Gastroesophageal sphincter (tissue), 4 donors: Measurements from ENCODE around the gene ATXN2. TPM values are rescaled to one million over a fixed set of nuclear protein-coding genes. Genes with fewer than 3 reads are reported as not detected.

Experiments
- ATAC-seq: fragments of 150-250 bp; one replicate; pipeline ENCODE4 v1.9.1; 2016; ENCODE audit warnings: mild to moderate bottlenecking, moderate library complexity
- H3K27ac ChIP-seq, 4 donors: fragments of 200-600 bp; sonication (generic) in 3 of 4; 1 replicate in 3 of 4; 2 replicates in 1 of 4; pipeline ENCODE4 v1.5.1; 2016 to 2019
- H3K27me3 ChIP-seq: fragments of 200-600 bp; sonication (generic); one replicate; pipeline ENCODE4 v1.5.1; 2019
- H3K36me3 ChIP-seq, 2 donors: fragments of 200-600 bp; sonication (generic); one replicate each; pipeline ENCODE4 v1.5.1; 2019; ENCODE audit warnings: control low read depth in 1 of 2
- H3K4me1 ChIP-seq, 3 donors: fragments of 200-600 bp; sonication (generic); 1 replicate in 2 of 3; 2 replicates in 1 of 3; pipeline ENCODE4 v1.5.1; 2016 to 2019; ENCODE audit warnings: control low read depth in 2 of 3
- H3K4me3 ChIP-seq, 2 donors: fragments of 200-600 bp; sonication (generic); one replicate each; pipeline ENCODE4 v1.5.1; 2019; ENCODE audit warnings: mild to moderate bottlenecking in 1 of 2, moderate library complexity in 1 of 2
- H3K9me3 ChIP-seq, 3 donors: fragments of 200-600 bp; sonication (generic); one replicate each; pipeline ENCODE4 v1.5.1; 2017 to 2019; ENCODE audit warnings: control low read depth in 2 of 3
- CTCF ChIP-seq, 4 experiments: fragments of 200-600 bp in 2 of 4; fragments of 450-650 bp in 2 of 4; sonication (generic) in 1 of 4; IDR thresholded peaks; one replicate each; pipeline ENCODE4 v1.5.1; 2017 to 2019; ENCODE audit warnings: antibody characterized with exemption in 4 of 4, mild to moderate bottlenecking in 2 of 4, moderate library complexity in 2 of 4
- EP300 ChIP-seq: sonication (generic); formaldehyde crosslinking; IDR thresholded peaks from one replicate; pipeline ENCODE4 v1.6.1; 2017; ENCODE audit warnings: antibody characterized with exemption, mild to moderate bottlenecking
- POLR2A ChIP-seq, 2 donors: fragments of 450-650 bp; IDR thresholded peaks; one replicate each; pipeline ENCODE4 v1.6.1; 2017; ENCODE audit warnings: antibody characterized with exemption in 2 of 2, mild to moderate bottlenecking in 2 of 2, moderate library complexity in 1 of 2
- POLR2AphosphoS5 ChIP-seq: sonication (generic); formaldehyde crosslinking; IDR thresholded peaks from one replicate; pipeline ENCODE4 v1.6.1; 2017; ENCODE audit warnings: antibody characterized with exemption
- WGBS, 2 donors: methylation state at CpG; one replicate each; pipeline ENCODE4 v1.1.5; 2018; ENCODE audit warnings: low coverage in 1 of 2; 5-methylcytosine and 5-hydroxymethylcytosine counted together
- total RNA-seq, 4 donors: library from RNA; depleted of rRNA; stranded (reverse); fragments of >200 nt; gene quantifications; one replicate each; pipeline ENCODE4 v1.1.0, GENCODE V29; 2016

The ATXN2 gene
- total RNA-seq, 4 donors from 2014 or later: 40.9 to 93.4 (median 50.1) TPM

- no peak for TF ChIP-seq POLR2AphosphoS5
- TF ChIP-seq POLR2A (IDR thresholded peaks at IDR 0.05): no peak
- TF ChIP-seq EP300: no peak
- no peak for TF ChIP-seq CTCF (IDR thresholded peaks at IDR 0.05)
- Histone ChIP-seq H3K27me3 (no peaks in the 10 kb centered on the region), H3K27ac (no peak overlapping the region), H3K4me1 (peaks cover 0 to 29% (median 13%) of the 10 kb centered on the region in 3 donors), H3K36me3 (peaks cover 0 to 72% of the 10 kb centered on the region in 2 donors), H3K4me3 (no peak overlapping the region), H3K9me3 (no peaks in the 10 kb centered on the region)
- no peak for ATAC-seq
- WGBS, 2 donors: 61 to 86% methylated on average over 2 to 6 of the region's 6 CpGs
Measured at GRCh38 chr12:111458546-111459172, 140.5 kb downstream of the ATXN2 start.

- ATAC-seq: no peak
- Histone ChIP-seq H3K4me3 (no peak overlapping the region), H3K9me3 (no peaks in the 10 kb centered on the region), H3K4me1 (peaks cover 0 to 28% (median 12%) of the 10 kb centered on the region in 3 donors), H3K27me3 (no peaks in the 10 kb centered on the region), H3K27ac (no peak overlapping the region), H3K36me3 (peaks cover 0 to 81% of the 10 kb centered on the region in 2 donors)
- 70 to 94% methylated on average over 3 of the region's 3 CpGs for WGBS, 2 donors
- no peak for TF ChIP-seq POLR2AphosphoS5
- TF ChIP-seq CTCF (IDR thresholded peaks at IDR 0.05): no peak
- no peak for TF ChIP-seq EP300
Measured at GRCh38 chr12:111457577-111457976, 141.5 kb downstream of the ATXN2 start.

- Histone ChIP-seq H3K36me3 (peaks cover 0 to 86% of the 10 kb centered on the region in 2 donors), H3K27me3 (no peaks in the 10 kb centered on the region), H3K4me3 (no peak overlapping the region), H3K4me1 (peaks cover 0 to 23% (median 7%) of the 10 kb centered on the region in 3 donors), H3K9me3 (no peaks in the 10 kb centered on the region), H3K27ac (no peak overlapping the region)
- WGBS, 2 donors: 85 to 100% methylated on average over 6 of the region's 9 CpGs
- TF ChIP-seq POLR2A (IDR thresholded peaks at IDR 0.05): no peak
- no peak for TF ChIP-seq CTCF (IDR thresholded peaks at IDR 0.05)
- TF ChIP-seq POLR2AphosphoS5: no peak
- no peak for ATAC-seq
Measured at GRCh38 chr12:111457071-111457470, 142.0 kb downstream of the ATXN2 start.

- WGBS, 2 donors: 80 to 86% methylated on average over 13 to 15 of the region's 15 CpGs
- Histone ChIP-seq H3K36me3 (peaks cover 0 to 90% of the 10 kb centered on the region in 2 donors), H3K4me3 (no peak overlapping the region), H3K9me3 (no peaks in the 10 kb centered on the region), H3K4me1 (peaks cover 0 to 28% (median 4%) of the 10 kb centered on the region in 3 donors), H3K27ac (no peak overlapping the region), H3K27me3 (no peaks in the 10 kb centered on the region)
- no peak for TF ChIP-seq POLR2AphosphoS5
- no peak for TF ChIP-seq EP300
- no peak for TF ChIP-seq POLR2A (IDR thresholded peaks at IDR 0.05)
- no peak for TF ChIP-seq CTCF (IDR thresholded peaks at IDR 0.05)
- ATAC-seq: no peak
Measured at GRCh38 chr12:111455448-111456320, 143.4 kb downstream of the ATXN2 start.
